ENCODE measurements around the gene HMCN2.

The HMCN2 gene

GRCh38 chr9:130311003-130311402, 45.4 kb downstream of the HMCN2 start:
- TF ChIP-seq, protein P1, sequence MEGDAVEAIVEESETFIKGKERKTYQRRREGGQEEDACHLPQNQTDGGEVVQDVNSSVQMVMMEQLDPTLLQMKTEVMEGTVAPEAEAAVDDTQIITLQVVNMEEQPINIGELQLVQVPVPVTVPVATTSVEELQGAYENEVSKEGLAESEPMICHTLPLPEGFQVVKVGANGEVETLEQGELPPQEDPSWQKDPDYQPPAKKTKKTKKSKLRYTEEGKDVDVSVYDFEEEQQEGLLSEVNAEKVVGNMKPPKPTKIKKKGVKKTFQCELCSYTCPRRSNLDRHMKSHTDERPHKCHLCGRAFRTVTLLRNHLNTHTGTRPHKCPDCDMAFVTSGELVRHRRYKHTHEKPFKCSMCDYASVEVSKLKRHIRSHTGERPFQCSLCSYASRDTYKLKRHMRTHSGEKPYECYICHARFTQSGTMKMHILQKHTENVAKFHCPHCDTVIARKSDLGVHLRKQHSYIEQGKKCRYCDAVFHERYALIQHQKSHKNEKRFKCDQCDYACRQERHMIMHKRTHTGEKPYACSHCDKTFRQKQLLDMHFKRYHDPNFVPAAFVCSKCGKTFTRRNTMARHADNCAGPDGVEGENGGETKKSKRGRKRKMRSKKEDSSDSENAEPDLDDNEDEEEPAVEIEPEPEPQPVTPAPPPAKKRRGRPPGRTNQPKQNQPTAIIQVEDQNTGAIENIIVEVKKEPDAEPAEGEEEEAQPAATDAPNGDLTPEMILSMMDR (conservative IDR thresholded peaks at IDR 0.05; ENCODE audit: low read length), result no peak
- TF ChIP-seq EZH2phosphoT487 (IDR thresholded peaks at IDR 0.05; ENCODE audit: borderline replicate concordance), result no peak

GRCh38 chr9:130311408-130312140, 46.0 kb downstream of the HMCN2 start:
- Histone ChIP-seq H3K4me2 (ENCODE audit: low read depth, low read length, poor library complexity, severe bottlenecking) (no peak overlapping the region), H3K36me3 (ENCODE audit: insufficient read depth, low read length) (no peaks in the 10 kb centered on the region), H3K79me2 (ENCODE audit: insufficient read depth, low read length) (no peaks in the 10 kb centered on the region), H4K20me1 (ENCODE audit: insufficient read depth, low read length, poor library complexity, severe bottlenecking) (no peaks in the 10 kb centered on the region), H3K27me3 (ENCODE audit: insufficient read depth, low read length, poor library complexity, severe bottlenecking) (no peaks in the 10 kb centered on the region), H3K4me1 (ENCODE audit: insufficient read depth, low read length, poor library complexity, severe bottlenecking) (no peaks in the 10 kb centered on the region), H2AFZ (ENCODE audit: low read length) (no peak overlapping the region), H3K9me3 (ENCODE audit: insufficient read depth, low read depth, low read length) (no peaks in the 10 kb centered on the region), H3F3A (ENCODE audit: low read depth) (no peaks in the 10 kb centered on the region), H3K9ac (ENCODE audit: low read depth, low read length, poor library complexity, severe bottlenecking) (no peak overlapping the region), H3K9me2 (replicated peaks; ENCODE audit: low read depth, low read length) (no peaks in the 10 kb centered on the region), H3K4me3 (ENCODE audit: low read length, poor library complexity, severe bottlenecking) (no peak overlapping the region)
- no peak for TF ChIP-seq EZH2phosphoT487 (IDR thresholded peaks at IDR 0.05; ENCODE audit: borderline replicate concordance)
- TF ChIP-seq, protein P1 (conservative IDR thresholded peaks at IDR 0.05; ENCODE audit: low read length), result no peak

More at GRCh38 chr9:130311003-130311402, 45.4 kb downstream of the HMCN2 start:
- Histone ChIP-seq H3K9ac (ENCODE audit: low read depth, low read length, poor library complexity, severe bottlenecking) (no peak overlapping the region), H3K9me2 (replicated peaks; ENCODE audit: low read depth, low read length) (no peaks in the 10 kb centered on the region), H3K27me3 (ENCODE audit: insufficient read depth, low read length, poor library complexity, severe bottlenecking) (no peaks in the 10 kb centered on the region), H3K36me3 (ENCODE audit: insufficient read depth, low read length) (no peaks in the 10 kb centered on the region), H2AFZ (ENCODE audit: low read length) (no peak overlapping the region), H3K4me1 (ENCODE audit: insufficient read depth, low read length, poor library complexity, severe bottlenecking) (no peaks in the 10 kb centered on the region), H3K9me3 (ENCODE audit: insufficient read depth, low read depth, low read length) (no peaks in the 10 kb centered on the region), H3K79me2 (ENCODE audit: insufficient read depth, low read length) (no peaks in the 10 kb centered on the region), H3K4me3 (ENCODE audit: low read length, poor library complexity, severe bottlenecking) (no peak overlapping the region), H3K4me2 (ENCODE audit: low read depth, low read length, poor library complexity, severe bottlenecking) (no peak overlapping the region), H3F3A (ENCODE audit: low read depth) (no peaks in the 10 kb centered on the region), H4K20me1 (ENCODE audit: insufficient read depth, low read length, poor library complexity, severe bottlenecking) (no peaks in the 10 kb centered on the region)

DNA sequence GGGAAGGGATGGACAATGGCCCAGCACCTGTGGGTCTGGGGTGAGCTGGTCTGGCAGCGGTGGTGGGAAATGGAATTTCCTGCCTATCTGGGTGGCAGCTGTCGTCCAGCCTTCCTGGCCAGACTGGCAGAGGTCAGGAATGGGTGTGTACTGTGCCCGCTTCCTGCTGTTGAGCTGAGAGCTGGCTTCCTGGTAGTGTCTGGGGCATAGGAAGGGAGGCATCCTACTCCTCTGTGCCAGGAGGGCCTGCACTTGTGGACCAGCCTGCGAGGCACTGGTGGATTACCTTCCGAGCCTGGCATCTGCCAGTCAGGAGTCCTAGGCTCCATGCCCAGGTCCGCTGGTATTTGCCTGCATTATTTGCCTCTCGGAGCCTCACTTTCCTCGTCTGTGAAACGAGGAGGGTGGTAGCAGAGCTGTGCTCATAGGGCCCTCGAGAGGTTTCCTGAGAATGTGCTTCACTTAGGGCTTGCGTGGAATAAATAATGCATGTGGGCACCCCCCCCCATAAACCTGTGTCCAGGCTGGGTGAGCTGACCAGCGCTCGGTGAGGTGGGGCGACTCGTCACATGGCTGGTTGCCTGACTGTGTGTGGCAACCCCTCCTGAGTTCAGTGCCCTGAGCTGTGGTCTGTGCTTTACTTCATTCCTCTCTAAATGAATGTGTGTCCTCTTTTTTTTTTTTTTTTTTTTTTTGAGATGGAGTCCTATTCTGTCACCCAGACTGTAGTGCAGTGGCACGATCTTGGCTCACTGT, 47.7 kb downstream of the HMCN2 start:
- Histone ChIP-seq H3K4me1 (ENCODE audit: insufficient read depth, low read length, poor library complexity, severe bottlenecking) (no peaks in the 10 kb centered on the region), H3K36me3 (ENCODE audit: insufficient read depth, low read length) (no peaks in the 10 kb centered on the region), H3K4me2 (ENCODE audit: low read depth, low read length, poor library complexity, severe bottlenecking) (no peak overlapping the region), H4K20me1 (ENCODE audit: insufficient read depth, low read length, poor library complexity, severe bottlenecking) (no peaks in the 10 kb centered on the region), H3F3A (ENCODE audit: low read depth) (no peaks in the 10 kb centered on the region), H2AFZ (ENCODE audit: low read length) (no peak overlapping the region), H3K9me2 (replicated peaks; ENCODE audit: low read depth, low read length) (no peaks in the 10 kb centered on the region), H3K27me3 (ENCODE audit: insufficient read depth, low read length, poor library complexity, severe bottlenecking) (no peaks in the 10 kb centered on the region), H3K9ac (ENCODE audit: low read depth, low read length, poor library complexity, severe bottlenecking) (no peak overlapping the region), H3K79me2 (ENCODE audit: insufficient read depth, low read length) (no peaks in the 10 kb centered on the region), H3K4me3 (ENCODE audit: low read length, poor library complexity, severe bottlenecking) (no peak overlapping the region), H3K9me3 (ENCODE audit: insufficient read depth, low read depth, low read length) (no peaks in the 10 kb centered on the region)
- no peak for TF ChIP-seq EZH2phosphoT487 (IDR thresholded peaks at IDR 0.05; ENCODE audit: borderline replicate concordance)
- TF ChIP-seq, protein P1 (conservative IDR thresholded peaks at IDR 0.05; ENCODE audit: low read length), result no peak
